ENCODE measurements around the gene DOCK3. TPM values are rescaled to one million over a fixed set of nuclear protein-coding genes. Genes with fewer than 3 reads are reported as not detected.

Gene DOCK3
- total RNA-seq, 1 experiment from 2014 or later, result 0.15 TPM

- Histone ChIP-seq H3K4me1 (ENCODE audit: insufficient read depth, low read length) (no peaks in the 10 kb centered on the region), H3K4me2 (ENCODE audit: low read length) (no peak overlapping the region), H4K20me1 (ENCODE audit: low read length) (no peaks in the 10 kb centered on the region), H2AFZ (ENCODE audit: low read length) (no peak overlapping the region), H3K36me3 (ENCODE audit: low read depth, low read length) (no peaks in the 10 kb centered on the region), H3K27me3 (ENCODE audit: low read length) (no peaks in the 10 kb centered on the region), H3K9ac (ENCODE audit: low read length) (no peak overlapping the region), H3K9me3 (ENCODE audit: low read length) (no peaks in the 10 kb centered on the region), H3K27ac (ENCODE audit: low read length) (no peak overlapping the region), H3K4me3 (ENCODE audit: low read length) (no peak overlapping the region), H3K79me2 (ENCODE audit: low read length) (no peaks in the 10 kb centered on the region), H3F3A (ENCODE audit: low read length, unreplicated experiment) (no peaks in the 10 kb centered on the region), H3K9me2 (replicated peaks; ENCODE audit: low read length) (no peaks in the 10 kb centered on the region)
- CTCF ChIA-PET, result no interaction called here
- ATAC-seq, result no peak
- DNase-seq, result no peak
- POLR2A ChIA-PET (ENCODE audit: unreplicated experiment), result no interaction called here
- TF ChIP-seq CTCF (conservative IDR thresholded peaks at IDR 0.05; ENCODE audit: low read depth, low read length) (no peak), EZH2 (IDR thresholded peaks at IDR 0.05; ENCODE audit: low read length, unreplicated experiment) (no peak), EZH2phosphoT487 (IDR thresholded peaks at IDR 0.05; ENCODE audit: borderline replicate concordance, low read length) (no peak)
- intact Hi-C loops (cut with micrococcal nuclease), result no loop called here
- BruUV-seq (replicated peaks), result no TSS peak
Observed at GRCh38 chr3:51332156-51332555, 657.4 kb downstream of the DOCK3 start.

GRCh38 chr3:51333021-51333420 is 658.3 kb downstream of the DOCK3 start:
- Histone ChIP-seq H3K27me3 (ENCODE audit: low read length) (no peaks in the 10 kb centered on the region), H3F3A (ENCODE audit: low read length, unreplicated experiment) (no peaks in the 10 kb centered on the region), H3K9me3 (ENCODE audit: low read length) (no peaks in the 10 kb centered on the region), H3K9me2 (replicated peaks; ENCODE audit: low read length) (no peaks in the 10 kb centered on the region), H2AFZ (ENCODE audit: low read length) (no peak overlapping the region), H3K36me3 (ENCODE audit: low read depth, low read length) (no peaks in the 10 kb centered on the region), H3K79me2 (ENCODE audit: low read length) (no peaks in the 10 kb centered on the region), H3K4me2 (ENCODE audit: low read length) (no peak overlapping the region), H3K9ac (ENCODE audit: low read length) (no peak overlapping the region), H3K4me3 (ENCODE audit: low read length) (no peak overlapping the region), H4K20me1 (ENCODE audit: low read length) (no peaks in the 10 kb centered on the region), H3K4me1 (ENCODE audit: insufficient read depth, low read length) (no peaks in the 10 kb centered on the region), H3K27ac (ENCODE audit: low read length) (no peak overlapping the region)
- ChIA-PET CTCF (no interaction called here), POLR2A (ENCODE audit: unreplicated experiment) (no interaction called here)
- no peak for TF ChIP-seq EZH2phosphoT487 (IDR thresholded peaks at IDR 0.05; ENCODE audit: borderline replicate concordance, low read length)
- no peak for TF ChIP-seq CTCF (conservative IDR thresholded peaks at IDR 0.05; ENCODE audit: low read depth, low read length)
- no peak for TF ChIP-seq EZH2 (IDR thresholded peaks at IDR 0.05; ENCODE audit: low read length, unreplicated experiment)
- intact Hi-C loops (cut with micrococcal nuclease), result no loop called here
- DNase-seq (no peak), ATAC-seq (no peak)
- no TSS peak for BruUV-seq (replicated peaks)

GRCh38 chr3:51336261-51336660 is 661.5 kb downstream of the DOCK3 start:
- H3K27me3 ChIP-seq (ENCODE audit: low read length), result no peaks in the 10 kb centered on the region
- H3K4me2 ChIP-seq (ENCODE audit: low read length), result no peak overlapping the region
- H4K20me1 ChIP-seq (ENCODE audit: low read length), result no peaks in the 10 kb centered on the region
- ATAC-seq, result no peak
- no peaks in the 10 kb centered on the region for H3F3A ChIP-seq (ENCODE audit: low read length, unreplicated experiment)
- no peak overlapping the region for H3K27ac ChIP-seq (ENCODE audit: low read length)
- H3K9ac ChIP-seq (ENCODE audit: low read length), result no peak overlapping the region
- H3K9me2 ChIP-seq (replicated peaks; ENCODE audit: low read length), result no peaks in the 10 kb centered on the region
- ChIA-PET CTCF (no interaction called here), POLR2A (ENCODE audit: unreplicated experiment) (no interaction called here)
- no TSS peak for BruUV-seq (replicated peaks)
- H3K9me3 ChIP-seq (ENCODE audit: low read length), result no peaks in the 10 kb centered on the region
- peaks cover 18% of the 10 kb centered on the region for H3K4me1 ChIP-seq (ENCODE audit: insufficient read depth, low read length)
- H2AFZ ChIP-seq (ENCODE audit: low read length), result no peak overlapping the region
- H3K4me3 ChIP-seq (ENCODE audit: low read length), result no peak overlapping the region
- DNase-seq, result no peak
- intact Hi-C loops (cut with micrococcal nuclease), result no loop called here
- no peak for TF ChIP-seq EZH2 (IDR thresholded peaks at IDR 0.05; ENCODE audit: low read length, unreplicated experiment)
- no peak for TF ChIP-seq EZH2phosphoT487 (IDR thresholded peaks at IDR 0.05; ENCODE audit: borderline replicate concordance, low read length)
- no peak for TF ChIP-seq CTCF (conservative IDR thresholded peaks at IDR 0.05; ENCODE audit: low read depth, low read length)
- H3K36me3 ChIP-seq (ENCODE audit: low read depth, low read length), result no peaks in the 10 kb centered on the region
- no peaks in the 10 kb centered on the region for H3K79me2 ChIP-seq (ENCODE audit: low read length)

All from PC-3 (cell line).